ENCODE measurements around the gene SNRNP200.
"Not testable (repeated sequence)": the region's sequence is repeated elsewhere in the genome, so short reads cannot be mapped to it uniquely, and the experiment has no call there.

SNRNP200 gene

DNA sequence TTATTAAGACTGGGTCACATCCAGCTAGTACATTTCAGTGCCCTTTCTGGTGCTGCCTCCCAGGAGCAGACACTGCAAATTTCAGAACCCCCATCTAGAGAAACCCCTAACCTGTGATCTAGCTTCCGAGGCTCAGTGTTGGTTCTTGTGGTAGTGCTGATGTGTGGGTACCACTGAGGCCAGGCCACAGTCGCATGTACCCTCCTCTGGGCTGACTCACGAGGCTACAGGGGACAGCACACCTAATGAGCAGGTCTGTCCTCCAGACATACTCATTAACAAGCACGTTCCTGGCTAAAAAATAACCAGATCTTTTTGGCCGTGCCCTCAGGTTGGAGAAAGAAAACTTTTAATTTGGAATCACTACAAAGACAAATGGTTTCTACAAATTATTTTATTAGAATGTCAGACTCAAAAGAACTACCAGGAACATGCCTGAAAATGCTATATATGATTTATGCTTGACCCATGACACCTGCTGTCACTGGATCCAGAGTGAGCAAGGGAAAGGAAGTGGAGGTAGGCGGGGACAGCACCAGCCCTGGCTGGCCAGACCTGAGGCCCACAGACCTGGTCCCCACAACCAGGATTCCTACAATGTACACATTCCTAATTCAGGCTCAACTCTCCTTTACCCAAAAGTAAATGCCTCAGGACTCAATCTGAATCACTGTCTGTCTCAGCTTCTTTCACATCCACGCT is 30.8 kb downstream of the SNRNP200 start:
- no peak for DNase-seq (ENCODE audit: low spot score)

DNA sequence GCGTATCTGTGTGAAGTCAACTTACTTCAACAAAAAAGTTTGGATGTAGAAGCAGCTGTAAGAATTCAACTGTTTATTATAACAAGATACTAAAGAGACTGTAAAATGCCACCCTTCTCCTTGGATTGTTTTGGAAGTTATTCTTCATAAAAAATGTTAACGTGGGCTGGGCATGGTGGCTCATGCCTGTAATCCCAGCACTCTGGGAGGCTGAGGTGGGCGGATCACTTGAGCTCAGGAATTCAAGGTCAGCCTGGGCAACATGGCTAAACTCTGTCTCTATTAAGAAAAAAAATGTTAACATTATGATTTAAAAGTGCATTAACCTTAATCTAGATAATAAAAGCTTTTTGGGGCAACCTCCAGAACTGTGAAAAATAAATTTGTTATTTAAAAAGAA is 31.6 kb downstream of the SNRNP200 start:
- DNase-seq (ENCODE audit: low spot score): no peak

DNA sequence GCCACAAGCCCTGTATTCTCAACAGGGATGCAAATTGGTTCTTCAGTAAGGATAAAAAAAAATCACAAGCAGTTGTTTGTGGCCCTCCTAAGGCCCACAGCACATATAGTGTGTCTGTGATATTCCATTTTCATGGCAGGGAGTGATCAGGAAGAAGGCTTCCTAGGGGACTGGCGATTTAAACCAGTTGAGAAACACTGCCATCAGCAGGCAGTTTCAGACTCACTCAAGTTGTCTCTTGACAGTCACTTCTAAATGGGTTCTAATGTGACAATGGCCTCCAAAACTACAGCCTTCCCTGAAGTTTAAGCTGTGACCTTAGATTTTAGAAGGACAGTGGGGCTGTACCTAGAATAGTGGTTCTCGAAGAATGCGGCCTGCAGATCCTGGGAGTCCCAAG is 33.4 kb downstream of the SNRNP200 start:
- no peak for DNase-seq (ENCODE audit: low spot score)

DNA sequence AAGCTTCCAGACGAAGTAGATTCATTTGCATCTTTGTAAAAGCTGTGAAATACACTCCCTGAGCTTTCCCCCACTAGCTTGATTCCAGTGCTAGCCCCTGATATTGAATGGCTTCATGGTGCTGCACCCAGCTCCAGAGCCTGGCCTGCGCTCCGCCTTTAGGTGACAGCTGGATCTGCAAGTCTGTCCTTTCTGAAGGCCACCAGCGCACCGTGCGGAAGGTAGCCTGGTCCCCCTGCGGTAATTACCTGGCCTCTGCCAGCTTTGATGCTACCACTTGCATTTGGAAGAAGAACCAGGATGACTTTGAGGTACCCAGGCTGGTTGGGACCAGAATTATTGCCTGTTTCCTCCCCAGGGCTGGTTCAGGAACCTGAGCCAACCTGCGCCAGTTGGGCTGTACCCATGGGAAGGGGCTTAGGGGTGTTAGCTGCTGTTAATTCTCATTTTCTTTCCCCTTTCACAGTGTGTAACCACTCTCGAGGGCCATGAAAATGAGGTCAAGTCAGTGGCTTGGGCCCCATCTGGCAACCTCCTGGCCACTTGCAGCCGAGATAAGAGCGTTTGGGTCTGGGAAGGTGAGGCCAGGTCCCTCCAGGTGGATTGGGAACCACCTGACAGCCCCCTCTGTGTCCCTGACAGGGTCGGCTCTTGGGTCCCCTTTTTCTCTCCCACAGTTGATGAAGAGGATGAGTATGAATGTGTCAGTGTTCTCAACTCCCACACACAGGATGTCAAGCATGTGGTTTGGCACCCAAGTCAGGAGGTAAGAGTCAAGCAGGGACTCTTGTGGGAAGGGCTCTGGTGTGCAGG is 38.0 kb downstream of the SNRNP200 start:
- DNase-seq (ENCODE audit: low spot score): no peak

DNA sequence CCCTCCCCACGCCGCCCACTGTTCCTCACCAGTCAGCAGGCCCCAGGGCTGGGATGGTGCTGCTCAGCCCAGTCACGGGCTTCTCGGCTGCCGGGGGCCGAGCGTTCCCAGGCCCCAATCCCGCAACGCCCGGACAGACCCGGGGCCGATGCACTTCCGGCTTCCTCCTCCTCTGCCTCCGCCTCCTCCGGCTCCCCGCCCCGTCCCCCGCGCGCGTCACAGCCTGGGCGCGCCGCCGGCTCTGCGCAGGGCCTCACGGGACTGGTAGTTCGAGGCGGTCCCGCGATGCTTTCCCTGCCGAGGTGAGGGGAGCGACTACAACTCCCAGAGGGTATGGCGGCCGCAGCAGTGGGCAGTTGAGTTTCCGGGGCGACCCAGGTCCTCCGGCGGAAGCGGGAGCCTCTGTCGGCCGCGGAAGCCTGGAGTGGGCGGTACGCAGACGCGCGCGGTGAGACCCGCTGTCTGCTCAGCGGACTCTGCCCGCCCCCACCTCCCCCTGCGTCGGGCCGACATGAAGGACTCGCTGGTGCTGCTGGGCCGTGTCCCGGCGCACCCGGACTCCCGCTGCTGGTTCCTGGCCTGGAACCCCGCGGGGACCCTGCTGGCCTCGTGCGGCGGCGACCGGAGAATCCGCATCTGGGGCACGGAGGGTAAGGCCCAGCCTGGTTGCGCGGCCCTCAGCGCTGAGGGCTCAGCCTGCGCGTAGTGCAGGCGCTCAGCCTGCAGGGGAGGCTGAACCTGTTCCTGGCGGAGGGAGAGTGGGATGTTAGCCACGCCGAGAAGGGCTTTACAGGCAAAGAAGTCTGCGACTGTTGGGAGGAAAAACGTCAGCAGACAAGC is 39.3 kb downstream of the SNRNP200 start, which contains the start of the genes CIAO1 and TMEM127:
Gene CIAO1 (plus strand): TSS at position 386 of the 840 bp plus-strand sequence. CDS start 126 bp downstream, at position 512.
Gene TMEM127 (minus strand): TSS at position 158 of the 840 bp plus-strand sequence. CDS start 616 bp downstream, outside the sequence.
- DNase-seq (ENCODE audit: low spot score): peak; percentile 100

DNA sequence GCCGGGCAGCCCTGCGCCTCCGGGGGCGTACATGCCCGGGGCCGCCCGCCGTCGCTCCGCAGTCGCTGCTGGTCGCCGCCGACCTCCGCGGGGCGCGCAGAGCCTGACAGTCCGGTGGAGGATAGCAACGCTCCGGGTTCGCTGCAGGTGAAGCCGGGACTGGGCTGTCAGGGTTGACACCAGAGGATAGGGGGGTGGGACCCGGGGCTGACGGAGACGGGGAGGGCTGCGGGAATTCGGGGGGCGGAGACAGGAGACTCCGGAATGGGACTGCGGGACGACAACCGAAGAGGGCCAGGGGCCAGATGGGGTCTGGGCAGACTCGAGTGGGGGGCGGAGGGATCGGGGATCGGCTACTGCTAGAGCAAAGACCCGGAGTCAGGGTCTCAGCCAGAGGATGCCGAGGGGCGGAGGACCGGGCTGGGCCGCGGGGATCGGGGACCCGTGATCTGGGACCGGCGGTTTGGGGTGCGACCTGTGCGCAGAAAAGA is 40.0 kb downstream of the SNRNP200 start:
- DNase-seq (ENCODE audit: low spot score): no peak

DNA sequence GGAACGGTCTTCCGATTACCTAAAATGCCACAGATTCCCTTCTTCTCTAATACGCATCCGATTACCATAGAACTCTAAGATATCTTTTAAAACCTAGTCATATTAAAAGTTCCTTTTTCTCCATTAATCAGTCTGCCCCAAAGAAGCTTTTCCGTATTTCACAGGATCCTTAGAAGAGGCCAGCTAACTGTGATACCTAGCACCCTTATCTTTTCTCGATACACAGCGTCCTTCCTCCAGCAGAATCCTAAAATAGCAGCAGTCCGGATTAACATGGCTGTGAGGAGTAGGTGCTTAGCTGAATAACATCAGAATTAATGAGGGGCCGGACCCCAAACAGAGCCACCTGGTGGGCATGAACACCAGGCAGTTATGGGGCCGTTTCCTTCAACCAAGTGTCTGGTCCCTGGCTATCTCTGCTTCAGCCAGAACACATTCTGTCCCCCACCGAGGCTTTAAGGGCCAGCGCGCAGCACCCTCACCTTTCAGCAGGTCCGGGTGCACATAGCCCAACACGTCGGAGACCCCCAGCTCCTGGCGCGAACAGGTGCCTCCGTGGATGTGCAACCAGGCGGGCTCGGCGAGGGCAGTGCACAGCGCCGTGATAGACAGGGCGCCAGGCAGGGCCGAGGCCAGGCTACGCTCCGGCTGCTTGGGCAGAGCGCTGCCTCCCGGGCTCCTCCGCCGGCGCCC is 40.5 kb downstream of the SNRNP200 start:
- DNase-seq (ENCODE audit: low spot score): no peak

DNA sequence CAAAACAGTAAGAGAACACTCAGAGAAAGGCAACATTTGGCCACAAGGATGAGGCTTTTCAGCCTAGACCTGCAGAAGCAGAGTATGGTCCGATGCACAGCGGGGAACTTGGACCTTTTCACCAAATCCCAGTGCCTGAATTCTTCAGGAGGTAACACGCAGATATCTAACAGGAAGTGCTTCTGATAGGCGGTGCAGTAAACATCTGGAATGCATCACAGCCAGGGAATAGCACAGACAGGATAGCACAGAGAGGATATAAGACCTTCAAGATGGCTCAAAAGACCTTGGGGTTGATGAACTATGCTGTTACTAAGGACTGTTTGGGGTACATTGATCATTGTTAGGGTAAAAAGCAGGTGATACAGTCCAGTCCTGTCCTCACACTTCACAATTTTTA is 41.3 kb downstream of the SNRNP200 start:
- DNase-seq (ENCODE audit: low spot score): no peak

DNA sequence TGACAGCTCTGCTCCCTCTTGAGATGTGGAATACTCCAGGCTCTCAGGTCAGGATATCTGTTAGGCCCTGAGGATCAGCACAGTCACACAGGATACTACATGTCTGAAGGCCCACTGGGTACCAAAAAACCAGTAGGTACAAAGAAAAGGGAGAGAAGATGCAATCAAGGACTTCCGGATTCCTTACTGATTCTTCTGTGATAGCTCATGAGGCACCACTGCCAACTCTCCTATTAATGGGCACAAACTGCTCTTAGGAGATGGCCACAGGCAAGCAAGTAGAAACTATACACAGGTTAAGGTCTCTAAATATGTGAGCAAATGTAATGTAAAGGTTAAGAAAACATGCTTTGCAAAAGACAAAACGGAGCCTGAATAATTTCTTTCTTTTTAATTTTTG is 43.0 kb downstream of the SNRNP200 start:
- no peak for DNase-seq (ENCODE audit: low spot score)

DNA sequence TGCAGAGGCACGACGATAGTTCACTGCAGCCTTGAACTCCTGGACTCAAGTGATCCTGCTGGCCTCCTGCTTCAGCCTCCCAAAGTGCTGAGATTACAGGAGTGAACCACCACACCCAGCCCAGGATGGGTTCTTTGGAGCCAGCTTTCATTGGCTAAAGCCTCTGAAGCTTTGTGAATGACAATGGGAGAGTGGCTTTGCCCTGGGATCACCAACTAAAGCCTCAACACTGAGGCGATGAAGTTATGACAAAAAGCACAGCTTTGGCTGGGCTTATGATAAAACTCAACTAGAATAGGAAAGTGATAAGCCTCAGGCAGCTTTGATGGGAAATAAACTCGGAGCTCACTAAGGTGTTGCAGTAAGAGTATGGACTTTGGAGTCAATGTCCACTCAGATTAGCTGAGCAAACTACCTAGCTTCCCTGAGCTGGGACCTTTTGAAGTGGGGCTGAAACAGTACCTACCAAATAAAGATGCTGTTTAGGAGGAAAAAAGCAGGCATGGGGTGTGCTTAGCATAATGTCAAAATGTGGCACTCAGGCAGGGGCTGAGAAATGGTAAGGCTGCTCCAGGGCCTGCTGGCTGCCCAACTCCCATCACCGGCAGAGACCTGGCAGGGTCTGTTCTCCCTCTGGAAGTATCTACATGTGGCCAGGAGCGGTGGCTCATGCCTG is 43.9 kb downstream of the SNRNP200 start:
- no peak for DNase-seq (ENCODE audit: low spot score)

DNA sequence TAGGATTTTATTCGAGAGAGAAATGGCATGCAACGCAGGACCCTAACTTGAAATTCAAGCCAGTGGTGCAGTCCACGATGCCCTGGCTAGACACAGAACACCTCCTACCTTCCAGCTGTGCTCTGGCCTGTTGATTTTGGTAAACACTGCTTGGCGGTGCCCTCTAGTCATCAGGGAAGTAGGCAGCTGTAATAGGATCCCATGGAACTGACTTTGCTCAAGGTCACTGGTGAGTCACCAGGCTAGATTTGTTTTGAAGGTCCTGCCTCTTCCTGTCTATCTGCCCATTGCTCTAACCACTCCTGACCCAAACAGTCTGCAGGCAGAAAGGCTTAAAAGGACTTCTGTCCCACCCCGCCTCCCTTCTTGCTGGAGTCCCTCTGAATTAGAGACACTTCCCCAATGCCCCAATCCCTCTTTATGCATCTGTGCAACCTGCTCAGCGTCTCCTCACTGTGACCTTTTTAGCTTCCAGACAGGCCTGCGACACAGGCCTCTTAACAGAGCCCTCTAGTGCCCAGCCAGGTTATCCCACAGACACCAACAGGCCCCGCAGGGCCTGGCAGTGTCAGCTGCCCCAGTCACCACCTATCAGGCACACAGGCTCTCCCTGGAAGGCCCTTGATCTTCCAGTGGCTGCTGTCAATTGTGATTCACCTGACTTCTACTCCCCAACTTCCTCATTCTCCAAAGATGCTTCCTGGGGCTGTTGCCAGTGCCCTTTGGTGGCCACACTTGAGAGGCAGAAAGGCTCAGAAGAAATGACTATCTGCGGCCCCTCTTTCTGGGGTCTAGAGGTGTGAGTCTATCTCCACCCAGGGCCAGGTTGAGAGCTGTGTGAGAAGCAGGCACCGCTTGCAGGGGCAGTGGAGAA is 44.7 kb downstream of the SNRNP200 start:
- DNase-seq (ENCODE audit: low spot score): no peak

DNA sequence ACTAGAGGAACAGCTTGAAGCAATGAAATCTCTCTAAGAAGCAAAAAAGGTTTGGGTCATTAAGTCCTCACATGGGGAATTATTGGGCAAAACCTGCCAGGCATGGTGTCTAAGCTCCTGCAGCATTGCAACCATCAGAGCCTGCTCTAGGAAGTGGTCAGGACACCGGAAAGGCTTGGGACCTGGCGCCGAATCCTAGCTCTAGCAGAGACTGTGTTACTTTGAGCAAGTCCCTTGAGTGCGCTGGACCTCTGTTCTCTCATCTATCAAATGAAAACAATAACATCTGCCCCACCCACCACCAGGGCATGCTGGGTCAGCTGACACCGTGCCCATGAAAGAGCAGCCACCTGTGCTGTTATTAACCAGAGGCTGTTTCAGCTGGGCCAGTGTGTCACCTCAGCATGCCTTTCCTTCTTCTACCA is 45.8 kb downstream of the SNRNP200 start:
- DNase-seq (ENCODE audit: low spot score): no peak

DNA sequence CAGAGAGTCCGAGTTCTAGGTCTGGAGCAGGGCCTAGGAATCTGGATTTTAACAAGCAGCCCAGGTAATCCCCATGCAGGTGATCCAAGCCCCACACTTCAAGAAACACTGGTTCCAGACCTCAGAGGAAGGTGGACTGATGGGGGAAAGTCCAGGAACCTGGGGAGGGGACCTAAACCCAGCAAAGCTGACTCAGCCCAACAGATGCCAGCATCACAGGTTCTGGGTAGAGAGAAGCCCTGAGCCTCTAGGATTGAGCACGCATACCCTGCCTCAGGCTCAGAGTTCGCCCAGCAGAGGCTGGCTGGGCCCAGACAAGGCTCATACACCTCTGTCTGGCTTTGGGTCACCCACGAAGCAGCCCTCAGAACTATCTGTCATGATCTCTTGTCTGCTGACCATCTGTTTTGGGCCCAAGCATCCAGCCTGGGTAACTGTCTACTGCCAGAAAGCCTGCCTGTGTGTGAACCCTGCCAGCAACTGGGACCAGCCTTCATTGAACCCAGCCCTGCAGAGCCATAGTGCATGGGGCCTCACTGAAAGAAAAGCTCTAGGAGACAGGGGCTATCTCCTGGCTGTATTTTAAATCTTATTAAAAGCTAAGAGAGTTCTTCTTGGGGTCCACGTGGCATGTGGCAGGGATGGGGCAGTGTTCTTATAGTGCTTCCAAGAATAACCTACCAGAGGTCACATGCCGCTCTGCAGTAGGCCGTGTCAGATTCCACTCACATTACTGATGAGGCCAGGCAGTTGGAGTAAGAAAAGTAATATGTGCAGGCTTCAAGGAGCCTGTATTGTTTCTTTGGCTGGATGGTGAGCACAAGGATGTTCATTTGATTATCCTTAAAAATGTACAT is 47.0 kb downstream of the SNRNP200 start:
- no peak for DNase-seq (ENCODE audit: low spot score)

DNA sequence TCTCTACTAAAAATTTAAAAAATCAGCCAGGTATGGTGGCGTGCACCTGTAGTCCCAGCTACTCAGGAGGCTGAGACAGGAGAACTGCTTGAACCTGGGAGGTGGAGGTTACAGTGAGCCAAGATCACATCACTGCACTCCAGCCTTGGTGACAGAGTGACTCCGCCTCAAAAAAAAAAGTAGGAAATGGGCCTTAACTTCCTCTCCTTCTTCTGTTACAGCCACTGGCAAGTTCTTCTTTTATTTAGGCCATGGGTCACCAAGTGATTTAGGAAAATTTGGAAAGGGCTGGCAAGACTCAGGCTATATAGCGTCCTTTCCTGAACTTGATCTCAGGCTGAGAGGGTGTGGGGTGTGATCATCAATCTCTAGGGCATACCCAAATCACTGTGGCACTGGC is 47.6 kb downstream of the SNRNP200 start:
- not testable (repeated sequence) for DNase-seq (ENCODE audit: low spot score)

DNA sequence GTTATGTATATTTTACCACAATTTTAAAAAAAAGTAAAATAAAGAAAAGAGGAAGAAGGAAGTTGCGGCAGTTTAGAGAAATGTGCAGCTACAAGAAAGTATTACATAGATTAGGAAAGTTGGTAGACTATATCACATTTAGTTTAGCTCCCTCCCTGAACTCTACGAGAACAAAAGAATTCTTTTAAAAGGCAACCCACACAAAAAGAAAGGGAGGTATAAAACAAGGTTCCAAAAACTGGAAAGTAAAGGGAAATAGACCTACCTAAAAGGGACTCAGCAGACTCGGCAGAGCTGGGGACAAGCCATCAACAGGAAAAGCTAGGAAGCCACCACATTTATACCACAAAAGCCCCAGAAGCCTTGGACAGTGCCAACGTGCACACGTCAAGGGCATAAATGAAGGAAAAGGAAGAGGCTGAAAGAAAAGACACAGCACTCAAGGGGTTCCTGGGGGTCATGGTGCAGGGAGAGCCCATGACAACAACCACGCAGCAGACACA is 48.7 kb downstream of the SNRNP200 start:
- DNase-seq (ENCODE audit: low spot score): no peak

DNA sequence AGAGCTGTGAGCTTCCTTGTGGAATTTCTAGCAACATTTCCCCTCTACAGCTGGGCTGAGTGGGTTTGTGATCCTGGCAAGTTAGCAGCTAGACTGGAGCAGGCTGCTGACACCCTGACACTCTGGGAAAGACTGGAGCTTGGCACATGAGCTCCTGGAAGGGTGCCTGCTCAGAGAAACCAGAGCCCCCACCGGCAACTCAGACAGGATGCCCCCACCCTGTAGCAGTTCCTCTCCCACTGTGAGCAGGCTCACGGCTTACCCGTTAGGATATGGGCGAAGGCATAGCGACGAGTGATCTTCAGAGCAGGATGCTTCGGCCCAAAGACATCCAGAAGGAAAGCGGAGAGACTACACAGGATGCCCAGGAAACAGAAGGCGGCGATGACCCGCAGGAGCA is 50.8 kb downstream of the SNRNP200 start:
- DNase-seq (ENCODE audit: low spot score): no peak

DNA sequence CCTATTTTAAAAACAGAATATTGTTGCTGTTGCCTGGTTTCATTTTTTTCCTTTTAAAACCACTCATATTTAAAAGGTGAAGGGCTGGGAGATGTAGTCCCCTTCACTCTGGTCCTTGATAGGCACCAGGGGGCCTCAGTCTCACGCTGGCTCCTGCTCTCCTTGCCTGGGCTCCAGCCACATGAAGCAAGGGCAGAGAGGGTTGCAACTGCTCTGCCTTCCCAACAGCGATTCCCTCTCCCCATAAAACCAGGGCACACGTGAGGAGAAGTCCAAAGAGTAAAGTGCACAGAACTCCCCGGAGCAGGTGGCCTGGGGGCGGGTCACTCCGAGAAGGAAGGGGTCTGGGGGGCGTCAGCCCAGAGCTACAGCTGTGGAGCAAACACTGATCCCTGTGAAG is 52.3 kb downstream of the SNRNP200 start:
- no peak for DNase-seq (ENCODE audit: low spot score)

DNA sequence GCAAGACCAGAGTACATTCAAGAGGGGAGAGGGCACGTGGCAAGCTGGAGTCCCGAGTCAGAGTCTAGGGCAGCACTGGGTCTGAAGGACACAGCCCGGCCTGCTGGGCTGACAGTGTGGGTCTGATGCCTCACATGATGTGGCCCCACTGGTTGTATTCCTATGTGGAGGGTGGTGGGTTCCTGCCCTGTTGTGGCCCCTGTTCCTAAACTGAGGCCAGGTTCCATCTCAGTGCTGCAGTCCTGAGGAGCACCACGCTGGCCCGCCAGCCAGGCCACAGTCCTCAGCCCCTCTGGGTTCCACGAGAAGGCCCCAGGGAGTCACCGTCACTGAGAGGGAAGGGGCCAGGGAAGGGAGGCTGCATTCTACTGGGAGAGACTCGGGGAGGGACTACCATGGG is 52.8 kb downstream of the SNRNP200 start:
- DNase-seq (ENCODE audit: low spot score): no peak

Data from left forelimb (tissue), 1 donor.